NT2/D1 (cell line): Measurements from ENCODE around the gene ITIH5.

Source experiments
- YY1 ChIP-seq: IDR thresholded peaks from 2 replicates; pipeline ENCODE4 v1.6.1; 2011; ENCODE audit not compliant: insufficient read length, insufficient read depth
- ZNF274 ChIP-seq: IDR thresholded peaks from 2 replicates; pipeline ENCODE4 v1.6.1; 2011; ENCODE audit warnings: mild to moderate bottlenecking, low read depth, low read length

DNA sequence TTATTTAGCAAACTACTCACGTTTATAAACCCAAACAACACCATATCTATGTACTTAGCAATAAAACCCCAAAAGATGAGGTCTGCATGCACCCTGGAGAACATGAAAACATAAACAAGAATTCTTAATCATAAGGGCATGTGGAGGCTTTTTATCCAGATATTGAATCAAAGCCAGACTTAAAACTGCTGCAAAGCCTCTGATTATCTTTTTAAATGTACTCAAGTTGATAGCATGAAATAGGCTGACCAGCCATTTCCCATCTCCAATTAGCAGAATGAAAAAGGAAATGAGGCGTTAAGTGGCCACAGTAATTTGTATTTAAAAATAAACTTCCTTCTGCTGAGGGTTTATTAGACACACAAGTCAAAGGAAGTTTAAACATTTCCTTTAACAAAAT is 48.3 kb downstream of the ITIH5 start:
- TF ChIP-seq YY1 (no peak), ZNF274 (no peak)
